ENCODE measurements around the gene UGT1A5. TPM values are rescaled to one million over a fixed set of nuclear protein-coding genes. Genes with fewer than 3 reads are reported as not detected.

UGT1A5 gene
- total and polyA plus RNA-seq, 2 of the 4 experiments (the other 2 are of a cell fraction): not detected

- Histone ChIP-seq H3K9me3 (ENCODE audit: control insufficient read depth, insufficient read depth, low read length) (no peaks in the 10 kb centered on the region), H3K4me2 (ENCODE audit: low read depth, low read length) (no peak overlapping the region), H3K14ac (replicated peaks; ENCODE audit: low read depth, low read length) (no peak overlapping the region), H4K8ac (ENCODE audit: low read depth in 2 of 2, low read length in 2 of 2) (no peak overlapping the region), H2BK5ac (ENCODE audit: low read depth, low read length, poor library complexity, severe bottlenecking) (no peak overlapping the region), H2BK20ac (ENCODE audit: low read depth, low read length) (no peak overlapping the region), H3K27ac (ENCODE audit: insufficient read depth, low read length) (no peak overlapping the region), H3K79me1 (ENCODE audit: low read depth in 1 of 2, low read length in 2 of 2) (no peaks in the 10 kb centered on the region), H3K23ac (ENCODE audit: low read depth, low read length) (no peak overlapping the region), H3K9ac (ENCODE audit: low read depth, low read length) (no peak overlapping the region), H3K36me3 (ENCODE audit: control insufficient read depth, insufficient read depth, low read length) (no peaks in the 10 kb centered on the region), H2BK120ac (ENCODE audit: low read depth, low read length) (no peak overlapping the region), H3K9me1 (ENCODE audit: insufficient read depth, low read length) (no peaks in the 10 kb centered on the region), H4K5ac (ENCODE audit: low read depth, low read length) (no peak overlapping the region), H4K91ac (ENCODE audit: insufficient read depth, low read depth, low read length) (no peak overlapping the region), H2BK15ac (ENCODE audit: low read depth, low read length) (no peak overlapping the region), H2AK5ac (ENCODE audit: low read depth, low read length) (no peak overlapping the region), H3K27me3 (ENCODE audit: control insufficient read depth, insufficient read depth, low read length) (peaks cover 10% of the 10 kb centered on the region), H3K56ac (ENCODE audit: extremely low read depth, insufficient read depth, low read length) (no peak overlapping the region), H3K4ac (ENCODE audit: low read depth, low read length) (no peak overlapping the region), H2AFZ (replicated peaks; ENCODE audit: low read length, poor library complexity) (no peak overlapping the region), H2AK9ac (replicated peaks; ENCODE audit: low read depth, low read length, poor library complexity) (no peak overlapping the region), H4K20me1 (ENCODE audit: insufficient read depth, low read length) (no peaks in the 10 kb centered on the region), H3K4me3 (ENCODE audit: insufficient read depth, low read depth, low read length) (no peak overlapping the region), H3K18ac (ENCODE audit: low read depth, low read length) (no peak overlapping the region), H3K4me1 (ENCODE audit: control insufficient read depth, insufficient read depth, low read length) (no peaks in the 10 kb centered on the region)
- TF ChIP-seq USF2 (IDR thresholded peaks at IDR 0.05; ENCODE audit: low read depth, low read length) (no peak), MAZ (IDR thresholded peaks at IDR 0.05; ENCODE audit: borderline replicate concordance, low read depth, low read length) (no peak), POLR2A (IDR thresholded peaks at IDR 0.05; ENCODE audit: low read depth, low read length) (no peak), MXI1 (IDR thresholded peaks at IDR 0.05; ENCODE audit: borderline replicate concordance, low read depth, low read length) (no peak), BHLHE40 (IDR thresholded peaks at IDR 0.05; ENCODE audit: low read depth, low read length) (no peak), CEBPB (IDR thresholded peaks at IDR 0.05; ENCODE audit: low read depth, low read length) (no peak), MAFK (IDR thresholded peaks at IDR 0.05; ENCODE audit: low read depth, low read length) (no peak)
- ChIA-PET CTCF (no interaction called here), POLR2A (ENCODE audit: unreplicated experiment) (no interaction called here)
- intact Hi-C loops (cut with micrococcal nuclease): no loop called here
- no TSS peak for BruUV-seq (replicated peaks)
- in situ Hi-C loops (cut with MboI; ENCODE audit: low sequenced_read_pairs): no loop called here
- no CpG with 5 or more reads among the region's 8 CpGs for whole genome bisulfite sequencing, 2 experiments (ENCODE audit: extremely low coverage in 2 of 2, insufficient read length in 1 of 2)
- ATAC-seq (ENCODE audit: low read depth): no peak
- dilution Hi-C loops (cut with HindIII; ENCODE audit: low sequenced_read_pairs, unreplicated experiment): no loop called here
- DNase-seq: no peak
Measured at GRCh38 chr2:233821709-233822100, 109.0 kb downstream of the UGT1A5 start.
